ENCODE data around the gene HMGN1.
"Not testable (repeated sequence)": the region's sequence is repeated elsewhere in the genome, so short reads cannot be mapped to it uniquely, and the experiment has no call there.

The HMGN1 gene

DNA sequence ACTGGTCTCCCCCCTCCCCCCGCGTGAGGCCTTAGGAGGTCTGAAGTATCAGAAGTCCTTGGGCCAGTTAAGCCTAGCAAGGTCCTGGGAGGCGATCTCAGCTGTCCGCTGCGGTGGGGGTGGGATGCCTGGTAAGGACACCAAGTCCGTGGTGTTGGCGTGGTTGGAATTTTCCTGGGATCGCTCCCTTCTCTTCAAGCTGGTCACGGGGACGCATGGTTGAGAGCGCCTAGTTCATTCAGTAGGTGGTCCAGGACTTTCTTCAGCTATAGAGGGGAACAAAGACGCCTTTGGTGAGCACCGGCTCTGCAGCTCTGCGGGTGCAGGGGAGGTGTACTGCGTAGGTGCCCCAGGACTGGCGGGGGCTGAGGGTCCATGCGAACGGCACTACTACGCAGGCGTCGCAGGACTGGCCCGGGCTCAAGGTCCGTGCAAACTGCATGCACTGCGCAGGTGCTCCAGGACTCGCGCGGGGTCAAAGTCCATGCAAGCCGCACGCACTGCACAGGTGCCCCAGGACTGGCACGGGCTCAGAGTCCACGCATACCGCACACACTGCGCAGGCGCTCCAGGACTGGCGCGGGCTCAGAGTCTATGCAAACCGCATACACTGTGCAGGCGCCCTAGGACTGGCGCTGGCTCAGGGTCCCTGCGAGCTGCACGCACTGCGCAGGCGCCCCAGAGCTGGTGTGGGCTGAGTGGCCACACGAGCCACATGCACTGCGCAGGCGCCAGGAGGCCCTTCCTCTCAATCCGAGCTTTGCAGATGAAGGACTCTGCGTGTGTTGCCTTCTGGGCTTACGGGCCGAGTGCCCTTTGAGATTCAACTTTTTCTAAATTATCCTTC lies 36.6 kb upstream of the HMGN1 start:
- Histone ChIP-seq H3K4me3 (replicated peaks; ENCODE audit: insufficient read depth, low read length) (no peak overlapping the region), H3K27ac (replicated peaks) (no peak overlapping the region), H3K27me3 (ENCODE audit: insufficient read depth, poor library complexity, severe bottlenecking) (no peaks in the 10 kb centered on the region)
- TF ChIP-seq, protein P1, sequence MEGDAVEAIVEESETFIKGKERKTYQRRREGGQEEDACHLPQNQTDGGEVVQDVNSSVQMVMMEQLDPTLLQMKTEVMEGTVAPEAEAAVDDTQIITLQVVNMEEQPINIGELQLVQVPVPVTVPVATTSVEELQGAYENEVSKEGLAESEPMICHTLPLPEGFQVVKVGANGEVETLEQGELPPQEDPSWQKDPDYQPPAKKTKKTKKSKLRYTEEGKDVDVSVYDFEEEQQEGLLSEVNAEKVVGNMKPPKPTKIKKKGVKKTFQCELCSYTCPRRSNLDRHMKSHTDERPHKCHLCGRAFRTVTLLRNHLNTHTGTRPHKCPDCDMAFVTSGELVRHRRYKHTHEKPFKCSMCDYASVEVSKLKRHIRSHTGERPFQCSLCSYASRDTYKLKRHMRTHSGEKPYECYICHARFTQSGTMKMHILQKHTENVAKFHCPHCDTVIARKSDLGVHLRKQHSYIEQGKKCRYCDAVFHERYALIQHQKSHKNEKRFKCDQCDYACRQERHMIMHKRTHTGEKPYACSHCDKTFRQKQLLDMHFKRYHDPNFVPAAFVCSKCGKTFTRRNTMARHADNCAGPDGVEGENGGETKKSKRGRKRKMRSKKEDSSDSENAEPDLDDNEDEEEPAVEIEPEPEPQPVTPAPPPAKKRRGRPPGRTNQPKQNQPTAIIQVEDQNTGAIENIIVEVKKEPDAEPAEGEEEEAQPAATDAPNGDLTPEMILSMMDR (IDR thresholded peaks at IDR 0.05; ENCODE audit: insufficient read depth, low read length) = no peak
- TF ChIP-seq POLR2AphosphoS5 (IDR thresholded peaks at IDR 0.05; ENCODE audit: low read depth) = no peak
- no peak for TF ChIP-seq GABPA (IDR thresholded peaks at IDR 0.05; ENCODE audit: low read depth)
- TF ChIP-seq, protein P2, sequence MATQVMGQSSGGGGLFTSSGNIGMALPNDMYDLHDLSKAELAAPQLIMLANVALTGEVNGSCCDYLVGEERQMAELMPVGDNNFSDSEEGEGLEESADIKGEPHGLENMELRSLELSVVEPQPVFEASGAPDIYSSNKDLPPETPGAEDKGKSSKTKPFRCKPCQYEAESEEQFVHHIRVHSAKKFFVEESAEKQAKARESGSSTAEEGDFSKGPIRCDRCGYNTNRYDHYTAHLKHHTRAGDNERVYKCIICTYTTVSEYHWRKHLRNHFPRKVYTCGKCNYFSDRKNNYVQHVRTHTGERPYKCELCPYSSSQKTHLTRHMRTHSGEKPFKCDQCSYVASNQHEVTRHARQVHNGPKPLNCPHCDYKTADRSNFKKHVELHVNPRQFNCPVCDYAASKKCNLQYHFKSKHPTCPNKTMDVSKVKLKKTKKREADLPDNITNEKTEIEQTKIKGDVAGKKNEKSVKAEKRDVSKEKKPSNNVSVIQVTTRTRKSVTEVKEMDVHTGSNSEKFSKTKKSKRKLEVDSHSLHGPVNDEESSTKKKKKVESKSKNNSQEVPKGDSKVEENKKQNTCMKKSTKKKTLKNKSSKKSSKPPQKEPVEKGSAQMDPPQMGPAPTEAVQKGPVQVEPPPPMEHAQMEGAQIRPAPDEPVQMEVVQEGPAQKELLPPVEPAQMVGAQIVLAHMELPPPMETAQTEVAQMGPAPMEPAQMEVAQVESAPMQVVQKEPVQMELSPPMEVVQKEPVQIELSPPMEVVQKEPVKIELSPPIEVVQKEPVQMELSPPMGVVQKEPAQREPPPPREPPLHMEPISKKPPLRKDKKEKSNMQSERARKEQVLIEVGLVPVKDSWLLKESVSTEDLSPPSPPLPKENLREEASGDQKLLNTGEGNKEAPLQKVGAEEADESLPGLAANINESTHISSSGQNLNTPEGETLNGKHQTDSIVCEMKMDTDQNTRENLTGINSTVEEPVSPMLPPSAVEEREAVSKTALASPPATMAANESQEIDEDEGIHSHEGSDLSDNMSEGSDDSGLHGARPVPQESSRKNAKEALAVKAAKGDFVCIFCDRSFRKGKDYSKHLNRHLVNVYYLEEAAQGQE (IDR thresholded peaks at IDR 0.05; ENCODE audit: insufficient replicate concordance, low read depth) = no peak
- TF ChIP-seq SPI1 (IDR thresholded peaks at IDR 0.05; ENCODE audit: borderline replicate concordance, low read depth) = no peak
- DNase-seq (ENCODE audit: low read depth in 1 of 2, low spot score in 1 of 2) = no peak

- no peak for DNase-seq (ENCODE audit: low read depth in 1 of 2, low spot score in 1 of 2)
- TF ChIP-seq SPI1 (IDR thresholded peaks at IDR 0.05; ENCODE audit: borderline replicate concordance, low read depth) (no peak), POLR2AphosphoS5 (IDR thresholded peaks at IDR 0.05; ENCODE audit: low read depth) (no peak), GABPA (IDR thresholded peaks at IDR 0.05; ENCODE audit: low read depth) (no peak)
- TF ChIP-seq, protein P1 (IDR thresholded peaks at IDR 0.05; ENCODE audit: insufficient read depth, low read length) = no peak
- TF ChIP-seq, protein P2 (IDR thresholded peaks at IDR 0.05; ENCODE audit: insufficient replicate concordance, low read depth) = no peak
- H3K27me3 ChIP-seq (ENCODE audit: insufficient read depth, poor library complexity, severe bottlenecking) = no peaks in the 10 kb centered on the region
- H3K4me3 ChIP-seq (replicated peaks; ENCODE audit: insufficient read depth, low read length) = no peak overlapping the region
- no peak overlapping the region for H3K27ac ChIP-seq (replicated peaks)
Observed at GRCh38 chr21:39384674-39385298, 35.9 kb upstream of the HMGN1 start.

DNA sequence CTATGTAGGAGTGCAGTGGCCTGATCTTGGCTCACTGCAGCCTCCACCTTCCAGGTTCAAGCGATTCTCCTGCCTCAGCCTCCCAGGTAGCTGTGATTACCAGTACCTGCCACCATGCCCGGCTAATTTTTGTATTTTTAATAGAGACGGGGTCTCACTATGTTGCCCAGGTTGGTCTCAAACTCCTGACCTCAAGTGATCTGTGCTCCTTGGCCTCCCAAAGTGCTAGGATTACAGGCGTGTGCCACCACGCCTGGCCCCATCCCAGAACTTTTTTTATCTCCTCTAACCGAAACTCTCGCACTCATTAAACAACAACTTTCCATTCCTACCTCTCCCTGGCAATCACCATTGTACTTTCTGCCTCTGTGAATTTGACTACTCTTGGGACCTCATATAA lies 33.2 kb upstream of the HMGN1 start:
- not testable (repeated sequence) for H3K4me3 ChIP-seq (replicated peaks; ENCODE audit: insufficient read depth, low read length); DNase-seq (ENCODE audit: low read depth in 1 of 2, low spot score in 1 of 2); H3K27me3 ChIP-seq (ENCODE audit: insufficient read depth, poor library complexity, severe bottlenecking); H3K27ac ChIP-seq (replicated peaks)

GRCh38 chr21:39381009-39381408 lies 32.1 kb upstream of the HMGN1 start:
- Histone ChIP-seq H3K27me3 (ENCODE audit: insufficient read depth, poor library complexity, severe bottlenecking) (no peaks in the 10 kb centered on the region), H3K27ac (replicated peaks) (peak overlapping the region; percentile 67), H3K4me3 (replicated peaks; ENCODE audit: insufficient read depth, low read length) (peak overlapping the region; percentile 53)
- TF ChIP-seq, protein P1 (IDR thresholded peaks at IDR 0.05; ENCODE audit: insufficient read depth, low read length) = no peak
- TF ChIP-seq GABPA (IDR thresholded peaks at IDR 0.05; ENCODE audit: low read depth) = no peak
- DNase-seq (ENCODE audit: low read depth in 1 of 2, low spot score in 1 of 2) = no peak

All from HL-60 (cell line).